Measurements from ENCODE around the gene TFDP2.

GRCh38 chr3:141942006-141942405 is 207.3 kb downstream of the TFDP2 start:
- TF ChIP-seq, protein P1, sequence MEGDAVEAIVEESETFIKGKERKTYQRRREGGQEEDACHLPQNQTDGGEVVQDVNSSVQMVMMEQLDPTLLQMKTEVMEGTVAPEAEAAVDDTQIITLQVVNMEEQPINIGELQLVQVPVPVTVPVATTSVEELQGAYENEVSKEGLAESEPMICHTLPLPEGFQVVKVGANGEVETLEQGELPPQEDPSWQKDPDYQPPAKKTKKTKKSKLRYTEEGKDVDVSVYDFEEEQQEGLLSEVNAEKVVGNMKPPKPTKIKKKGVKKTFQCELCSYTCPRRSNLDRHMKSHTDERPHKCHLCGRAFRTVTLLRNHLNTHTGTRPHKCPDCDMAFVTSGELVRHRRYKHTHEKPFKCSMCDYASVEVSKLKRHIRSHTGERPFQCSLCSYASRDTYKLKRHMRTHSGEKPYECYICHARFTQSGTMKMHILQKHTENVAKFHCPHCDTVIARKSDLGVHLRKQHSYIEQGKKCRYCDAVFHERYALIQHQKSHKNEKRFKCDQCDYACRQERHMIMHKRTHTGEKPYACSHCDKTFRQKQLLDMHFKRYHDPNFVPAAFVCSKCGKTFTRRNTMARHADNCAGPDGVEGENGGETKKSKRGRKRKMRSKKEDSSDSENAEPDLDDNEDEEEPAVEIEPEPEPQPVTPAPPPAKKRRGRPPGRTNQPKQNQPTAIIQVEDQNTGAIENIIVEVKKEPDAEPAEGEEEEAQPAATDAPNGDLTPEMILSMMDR (IDR thresholded peaks at IDR 0.05; ENCODE audit: control extremely low read depth in 1 of 3, insufficient read depth in 1 of 3, low read depth in 1 of 3, low read length in 3 of 3), result no peak
- TF ChIP-seq POLR2AphosphoS5 (IDR thresholded peaks at IDR 0.05; ENCODE audit: low read depth, low read length), result no peak
- no peak for TF ChIP-seq MAX (IDR thresholded peaks at IDR 0.05)
- no peak for TF ChIP-seq EZH2 (IDR thresholded peaks at IDR 0.05; ENCODE audit: low read depth, low read length, severe bottlenecking)
- TF ChIP-seq YY1 (IDR thresholded peaks at IDR 0.05; ENCODE audit: low read depth, low read length), result no peak
- TF ChIP-seq ZNF274 (IDR thresholded peaks at IDR 0.05; ENCODE audit: borderline replicate concordance, extremely low read depth, low read length), result no peak
- no peak for TF ChIP-seq RAD21 (IDR thresholded peaks at IDR 0.05 in 1 of 2, conservative IDR thresholded peaks at IDR 0.05 in 1 of 2; ENCODE audit: low read depth in 2 of 2, low read length in 2 of 2)
- TF ChIP-seq CHD1 (IDR thresholded peaks at IDR 0.05; ENCODE audit: low read depth, low read length), result no peak

All from H1 (cell line).